ELR (cell line): ENCODE measurements around the gene STEAP4.
"Not testable (repeated sequence)": the region's sequence is repeated elsewhere in the genome, so short reads cannot be mapped to it uniquely, and the experiment has no call there.

Experiments
- DNase-seq: peaks from one replicate; pipeline ENCODE4 v3.0.0-alpha.2; 2015; ENCODE audit warnings: low read depth

The STEAP4 gene

GRCh38 chr7:88312061-88312663, 5.5 kb upstream of the STEAP4 start:
- DNase-seq = no peak

DNA sequence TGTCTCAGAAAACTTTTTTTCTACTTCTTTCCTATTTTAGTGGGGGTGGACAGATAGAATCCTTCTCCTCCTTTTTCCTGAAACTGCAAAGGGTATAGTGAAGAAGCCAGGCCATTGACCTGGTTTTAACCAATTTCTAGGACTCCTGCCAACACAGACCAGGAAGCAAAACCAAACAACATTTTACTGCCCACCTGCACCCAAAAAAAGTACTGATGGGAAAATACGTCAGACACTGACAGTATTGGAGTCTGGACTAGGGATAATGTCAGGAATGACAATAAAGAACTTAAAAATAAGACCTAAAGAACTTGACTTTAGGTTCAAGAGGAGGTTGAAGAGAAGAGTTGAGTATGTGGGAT, 5.0 kb upstream of the STEAP4 start:
- DNase-seq = no peak

GRCh38 chr7:88310956-88311674, 4.4 kb upstream of the STEAP4 start:
- no peak for DNase-seq

GRCh38 chr7:88309819-88310218, 3.1 kb upstream of the STEAP4 start:
- no peak for DNase-seq

DNA sequence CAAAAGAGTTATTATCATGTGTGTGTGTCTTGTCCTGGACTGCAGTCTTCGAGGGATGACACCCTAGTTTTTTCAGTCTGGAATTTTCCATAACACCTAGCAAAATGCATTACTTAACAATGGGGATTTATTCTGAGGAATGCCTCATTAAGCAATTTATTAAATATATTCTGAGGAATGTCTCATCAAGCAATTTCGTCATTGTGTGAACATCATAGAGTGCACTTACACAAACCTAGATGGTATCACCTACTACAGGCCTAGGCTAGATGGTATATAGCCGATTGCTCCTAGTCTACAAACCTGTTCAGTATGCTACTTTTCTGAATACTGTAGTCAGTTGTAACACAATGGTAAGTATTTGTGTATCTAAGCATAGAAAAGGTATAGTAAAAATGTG, 1.1 kb upstream of the STEAP4 start:
- DNase-seq = no peak

GRCh38 chr7:88307412-88307811, 718 bp upstream of the STEAP4 start:
- DNase-seq = no peak

DNA sequence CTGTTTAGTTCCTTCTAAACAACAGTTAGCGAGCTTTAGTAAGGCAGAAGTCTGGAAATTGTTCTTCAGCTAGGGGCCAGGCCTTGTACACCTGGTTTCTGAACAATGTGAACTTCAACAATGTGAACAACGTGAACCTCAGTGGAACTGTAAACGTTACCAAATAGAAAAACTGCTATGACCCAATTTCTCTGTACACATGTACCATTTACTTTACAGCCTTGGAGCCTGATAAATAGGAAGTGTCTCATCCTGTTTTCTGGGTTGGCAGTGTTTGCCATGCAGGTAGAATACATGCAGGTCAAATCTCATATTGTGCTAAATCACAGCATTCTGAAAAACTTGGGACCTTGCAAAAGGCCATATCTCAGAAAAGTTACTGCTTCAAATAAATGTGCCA, 1.6 kb downstream of the STEAP4 start:
- DNase-seq = no peak

GRCh38 chr7:88302486-88302885, 4.2 kb downstream of the STEAP4 start:
- DNase-seq = no peak

DNA sequence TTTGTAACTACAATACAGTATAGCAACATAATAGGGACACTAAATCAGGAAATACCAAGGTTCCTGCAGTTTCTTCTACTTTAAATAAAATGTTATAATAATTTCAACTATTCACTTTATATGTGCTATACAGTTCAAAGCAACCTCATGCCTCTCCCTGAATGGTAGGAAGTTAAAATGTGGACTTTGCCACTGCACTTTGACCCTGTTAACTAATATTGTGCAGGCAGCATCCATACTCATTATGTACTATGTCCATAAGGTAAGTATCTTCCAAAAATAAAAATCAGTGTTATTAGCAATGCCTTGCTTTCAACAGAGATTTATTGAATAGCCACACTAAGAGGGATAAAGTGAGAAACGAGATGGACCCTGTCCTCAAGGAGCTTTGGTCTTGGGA, 4.8 kb downstream of the STEAP4 start:
- no peak for DNase-seq

DNA sequence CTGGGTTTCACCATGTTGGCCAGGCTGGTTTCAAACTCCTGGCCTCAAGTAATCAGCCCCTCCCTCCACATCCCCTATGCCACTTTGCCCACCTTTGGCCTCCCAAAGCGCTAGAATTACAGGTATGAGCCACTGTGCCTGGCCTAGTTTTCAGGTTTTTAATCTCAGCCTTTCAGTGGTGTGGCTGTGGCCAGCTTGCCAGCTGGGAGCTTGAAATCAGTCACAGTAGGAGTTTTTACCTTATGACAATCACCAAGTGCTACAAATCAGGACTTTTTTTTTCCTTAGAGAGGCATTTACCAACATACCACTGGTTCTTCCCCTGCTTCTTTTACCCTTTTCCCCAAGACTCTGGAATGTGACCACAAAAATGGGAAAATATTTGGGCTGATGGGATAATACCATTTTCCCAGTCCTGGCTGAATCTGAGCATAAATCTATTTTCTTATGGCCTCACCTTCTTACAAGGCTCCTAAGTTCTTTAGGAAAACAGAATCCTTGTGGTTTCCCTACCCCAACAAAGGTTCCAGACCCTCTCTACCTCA, 6.2 kb downstream of the STEAP4 start:
- no peak for DNase-seq

DNA sequence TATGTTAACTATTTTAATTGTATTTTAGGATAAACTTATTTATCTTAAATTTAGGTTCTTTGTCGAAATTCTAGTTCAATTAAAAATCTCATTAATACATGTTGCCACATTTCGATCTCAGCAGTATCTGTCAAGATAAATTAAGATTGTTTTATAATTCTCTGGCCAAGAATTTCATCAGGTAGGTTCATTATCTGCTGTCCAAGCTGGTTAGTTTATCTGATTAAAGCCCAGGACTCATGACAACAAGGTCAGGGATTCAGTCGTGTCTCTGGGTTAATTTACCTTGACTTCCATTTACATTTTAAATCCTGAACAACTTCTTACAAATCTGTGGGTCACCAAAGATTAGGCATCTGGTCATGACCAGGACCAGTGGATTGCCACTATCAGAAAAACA, 7.6 kb downstream of the STEAP4 start:
- no peak for DNase-seq

DNA sequence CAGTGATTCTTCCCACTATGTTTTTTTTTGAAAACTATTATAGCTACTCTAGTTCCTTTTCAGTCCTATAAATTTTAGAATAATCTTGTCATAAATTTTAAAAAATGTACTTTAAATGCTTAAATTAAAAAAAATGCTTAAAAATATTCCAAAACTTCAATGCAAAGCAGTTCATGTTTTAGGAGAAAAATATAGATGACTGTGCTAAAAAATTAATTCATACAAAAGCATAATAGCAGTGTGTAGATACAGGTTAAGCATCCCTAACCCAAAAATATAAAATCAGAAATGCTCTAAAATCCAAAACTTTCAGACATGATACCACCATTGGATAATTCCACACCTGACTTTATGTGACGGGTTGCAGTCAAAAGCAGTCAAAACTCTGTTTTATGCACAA, 12.8 kb downstream of the STEAP4 start:
- no peak for DNase-seq

DNA sequence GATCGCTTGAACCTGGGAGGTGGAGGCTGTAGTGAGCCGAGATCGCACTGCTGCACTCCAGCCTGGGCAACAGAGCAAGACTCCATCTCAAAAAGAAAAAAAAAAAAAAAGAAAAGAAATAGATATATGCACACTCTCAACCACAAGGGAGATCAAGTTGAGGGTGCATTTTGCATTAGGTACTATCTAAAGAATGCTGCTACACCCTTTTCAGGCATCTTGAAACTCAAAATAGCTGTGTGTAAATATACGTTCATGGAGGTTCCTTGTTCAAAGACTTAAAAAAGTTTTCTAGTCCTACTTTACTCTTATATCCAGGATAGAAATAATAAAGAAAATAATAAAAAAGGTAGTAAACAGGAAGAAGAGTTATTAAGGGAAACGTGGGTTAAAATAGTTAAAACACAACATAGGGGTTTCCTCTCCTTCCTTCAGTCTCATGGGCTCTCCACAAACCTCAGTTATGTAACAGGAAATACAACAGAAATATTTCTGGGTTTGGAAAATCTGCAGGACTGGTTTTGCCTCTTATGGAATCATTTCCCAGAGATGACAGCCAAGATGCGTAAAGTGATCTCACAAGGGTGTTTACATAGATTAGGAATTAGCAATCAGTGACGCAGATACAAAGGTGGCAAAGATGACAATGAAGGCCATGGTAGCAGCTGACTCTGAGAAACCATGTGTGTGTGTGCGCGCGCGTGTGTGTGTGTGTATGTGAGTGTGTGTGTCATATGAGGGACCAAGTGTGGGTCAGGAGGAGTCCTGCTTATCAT, 15.1 kb downstream of the STEAP4 start:
- no peak for DNase-seq

DNA sequence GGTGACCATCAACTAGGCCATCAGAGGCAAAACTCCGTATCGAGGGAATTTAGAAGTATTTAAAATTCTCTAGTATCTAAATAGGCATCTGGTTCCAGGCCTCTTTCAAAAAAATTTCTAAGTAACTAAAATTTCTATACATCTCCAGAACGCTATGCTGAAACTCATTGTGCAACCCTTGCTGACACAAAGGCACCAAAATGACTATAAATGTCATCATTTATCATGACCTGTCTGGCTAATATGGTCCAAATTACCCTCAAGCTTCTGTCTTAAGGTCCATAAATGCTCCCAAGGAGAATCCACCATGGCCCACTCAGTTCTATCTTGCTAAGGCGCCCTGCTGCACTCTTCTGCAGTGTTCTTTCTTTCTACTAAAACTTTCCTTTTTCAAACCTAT, 16.2 kb downstream of the STEAP4 start:
- DNase-seq = no peak

- no peak for DNase-seq
Observed at GRCh38 chr7:88289564-88290025, 17.1 kb downstream of the STEAP4 start.

GRCh38 chr7:88281749-88282148, 24.9 kb downstream of the STEAP4 start:
- DNase-seq = no peak

DNA sequence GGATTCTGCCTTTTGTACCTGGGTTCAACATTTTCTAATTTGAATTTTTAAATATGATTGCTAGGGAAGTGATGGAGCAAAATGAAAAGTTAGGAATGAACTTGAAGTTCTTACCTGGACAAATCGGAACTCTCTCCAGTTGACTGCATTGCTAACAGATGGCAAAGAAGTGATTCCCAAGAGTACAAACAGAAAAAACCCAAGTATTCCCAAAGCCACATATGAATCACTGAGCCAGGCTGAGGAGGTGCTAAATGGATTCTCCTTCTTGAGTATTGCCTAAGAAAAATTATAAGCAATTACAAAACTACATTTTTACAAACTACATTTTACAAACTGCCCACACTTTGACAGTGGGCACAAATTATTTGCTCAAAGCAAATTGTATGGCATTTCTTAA, 25.9 kb downstream of the STEAP4 start:
- no peak for DNase-seq

DNA sequence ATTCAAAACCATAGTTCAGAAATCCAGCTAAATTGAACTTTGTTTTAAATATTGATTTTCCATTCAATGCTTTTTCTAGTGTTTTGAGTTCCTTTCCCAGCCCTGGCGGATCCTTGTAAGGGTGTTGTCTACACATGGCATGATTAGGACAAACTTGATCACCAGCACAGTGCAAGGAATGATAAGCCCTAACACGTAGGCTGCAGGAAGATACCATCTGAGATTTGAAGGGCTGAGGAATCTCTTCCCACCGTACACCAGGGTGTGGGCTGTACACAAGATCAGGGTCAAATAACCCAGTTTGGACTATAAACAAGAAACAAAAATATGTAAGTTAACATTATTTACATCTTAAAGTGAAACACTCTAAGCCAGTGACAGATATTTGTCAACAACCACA, 27.4 kb downstream of the STEAP4 start:
- no peak for DNase-seq

- DNase-seq = no peak
Observed at GRCh38 chr7:88278881-88279280, 27.8 kb downstream of the STEAP4 start.

- DNase-seq = no peak
Observed at GRCh38 chr7:88276605-88277153, 30.0 kb downstream of the STEAP4 start.

GRCh38 chr7:88274856-88275255, 31.8 kb downstream of the STEAP4 start:
- DNase-seq = not testable (repeated sequence)

- no peak for DNase-seq
Observed at GRCh38 chr7:88269586-88269985, 37.1 kb downstream of the STEAP4 start.

DNA sequence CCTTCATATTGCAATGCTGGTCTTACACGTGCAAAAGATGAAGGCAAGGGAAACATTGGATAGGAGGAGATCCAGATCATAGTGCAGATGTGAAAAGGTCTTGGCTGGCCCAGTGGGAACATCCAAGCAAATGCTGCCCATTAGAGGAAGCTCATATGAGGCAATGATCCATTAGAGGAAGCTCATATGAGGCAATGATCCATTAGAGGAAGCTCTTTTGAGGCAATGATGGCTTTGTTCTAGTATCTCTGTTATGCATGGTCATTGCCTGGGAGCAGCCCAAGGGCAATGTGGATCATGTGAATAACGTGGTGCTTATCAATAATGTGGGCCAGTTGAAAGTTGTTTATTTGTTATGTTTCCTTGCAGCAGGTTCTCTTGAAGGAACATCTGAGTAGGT, 37.8 kb downstream of the STEAP4 start:
- no peak for DNase-seq
